SK-N-SH treated with all-trans-retinoic acid at 6 μM for 48 hours (cell line): Measurements from ENCODE around the gene TIA1.

Source experiments
- ARNTL ChIP-seq: fragments of 450-650 bp; formaldehyde crosslinking; IDR thresholded peaks from 2 replicates; pipeline ENCODE4 v1.5.0; 2020; ENCODE audit warnings: low read depth, mild to moderate bottlenecking, moderate library complexity, borderline replicate concordance
- CREB5 ChIP-seq: fragments of 250-450 bp; sonication (Bioruptor Pico); IDR thresholded peaks from 2 replicates; pipeline ENCODE4 v1.5.1; 2020; ENCODE audit warnings: low read depth, mild to moderate bottlenecking, moderate library complexity
- CSDC2 ChIP-seq: fragments of 250-450 bp; sonication (Bioruptor Pico); IDR thresholded peaks from 2 replicates; pipeline ENCODE4 v1.5.0; 2020; ENCODE audit warnings: mild to moderate bottlenecking, moderate library complexity
- CSRNP3 ChIP-seq: fragments of 250-450 bp; sonication (Bioruptor Pico); IDR thresholded peaks from 2 replicates; pipeline ENCODE4 v1.5.1; 2021; ENCODE audit warnings: mild to moderate bottlenecking, moderate library complexity
- GLIS3 ChIP-seq: fragments of 250-450 bp; sonication (Bioruptor Pico); IDR thresholded peaks from 2 replicates; pipeline ENCODE4 v1.5.0; 2020; ENCODE audit warnings: mild to moderate bottlenecking, moderate library complexity
- ISL1 ChIP-seq: fragments of 250-450 bp; sonication (Bioruptor Pico); IDR thresholded peaks from 2 replicates; pipeline ENCODE4 v2.1.2; 2022; ENCODE audit warnings: mild to moderate bottlenecking, moderate library complexity
- PATZ1 ChIP-seq: fragments of 250-450 bp; sonication (Bioruptor Pico); IDR thresholded peaks from 2 replicates; pipeline ENCODE4 v1.8.0; 2020; ENCODE audit warnings: mild to moderate bottlenecking, moderate library complexity, borderline replicate concordance
- POU6F1 ChIP-seq: fragments of 250-450 bp; sonication (Bioruptor Pico); IDR thresholded peaks from 2 replicates; pipeline ENCODE4 v1.8.0; 2021; ENCODE audit warnings: low read depth, mild to moderate bottlenecking, moderate library complexity, borderline replicate concordance
- RARB ChIP-seq: fragments of 250-450 bp; sonication (Bioruptor Pico); IDR thresholded peaks from 2 replicates; pipeline ENCODE4 v1.8.0; 2021; ENCODE audit warnings: mild to moderate bottlenecking, moderate library complexity
- SNAI2 ChIP-seq: fragments of 250-450 bp; sonication (Bioruptor Pico); IDR thresholded peaks from 2 replicates; pipeline ENCODE4 v1.5.0; 2020; ENCODE audit warnings: mild to moderate bottlenecking, moderate library complexity
- TCF4 ChIP-seq: fragments of 250-450 bp; sonication (Bioruptor Pico); IDR thresholded peaks from 2 replicates; pipeline ENCODE4 v1.8.0; 2021; ENCODE audit warnings: mild to moderate bottlenecking, moderate library complexity, borderline replicate concordance
- ZFP3 ChIP-seq: fragments of 250-450 bp; sonication (Bioruptor Pico); IDR thresholded peaks from 2 replicates; pipeline ENCODE4 v1.5.0; 2020; ENCODE audit warnings: mild to moderate bottlenecking, moderate library complexity
- ZFP30 ChIP-seq: fragments of 450-650 bp; formaldehyde crosslinking; IDR thresholded peaks from 2 replicates; pipeline ENCODE4 v1.5.0; 2022; ENCODE audit warnings: mild to moderate bottlenecking, moderate library complexity
- ZNF8 ChIP-seq: fragments of 450-650 bp; formaldehyde crosslinking; IDR thresholded peaks from 2 replicates; pipeline ENCODE4 v1.5.0; 2020; ENCODE audit warnings: mild to moderate bottlenecking, moderate library complexity

GRCh38 chr2:70160545-70160944 is 87.9 kb downstream of the TIA1 start:
- TF ChIP-seq ARNTL (CRISPR knock-in tag) (no peak), CSRNP3 (CRISPR knock-in tag) (no peak), ISL1 (CRISPR knock-in tag) (no peak), RARB (no peak), GLIS3 (no peak), CREB5 (no peak), PATZ1 (CRISPR knock-in tag) (no peak), ZFP30 (no peak), TCF4 (CRISPR knock-in tag) (no peak), SNAI2 (no peak), POU6F1 (CRISPR knock-in tag) (no peak), ZFP3 (CRISPR knock-in tag) (no peak), ZNF8 (CRISPR knock-in tag) (no peak), CSDC2 (CRISPR knock-in tag) (no peak)
